H9 (cell line): ENCODE measurements around the gene FSTL4. TPM values are rescaled to one million over a fixed set of nuclear protein-coding genes. Genes with fewer than 3 reads are reported as not detected.

ENCODE experiments used
- DNase-seq: peaks from one replicate; pipeline ENCODE4 v3.0.0-alpha.2; 2017
- H2AFZ ChIP-seq: one replicate; pipeline ENCODE4 v1.6.1; 2013; ENCODE audit warnings: mild to moderate bottlenecking, low read length, control low read depth, moderate library complexity
- H2AK5ac ChIP-seq: 2 replicates; pipeline ENCODE4 v1.6.1; 2013; ENCODE audit warnings: low read length, control low read depth, mixed read lengths; ENCODE audit not compliant: insufficient read length
- H2BK120ac ChIP-seq: one replicate; pipeline ENCODE4 v1.6.1; 2013; ENCODE audit warnings: low read depth, mild to moderate bottlenecking, low read length, control low read depth, inconsistent platforms; ENCODE audit not compliant: poor library complexity, severe bottlenecking
- H2BK12ac ChIP-seq: 2 replicates; pipeline ENCODE4 v1.6.1; 2013; ENCODE audit warnings: low read length, control low read depth, mixed read lengths, low read depth; ENCODE audit not compliant: insufficient read length
- H2BK15ac ChIP-seq: 2 replicates; pipeline ENCODE4 v1.6.1; 2013; ENCODE audit warnings: low read depth, low read length, control low read depth
- H2BK20ac ChIP-seq: one replicate; pipeline ENCODE4 v1.6.1; 2013; ENCODE audit warnings: low read depth, mild to moderate bottlenecking, low read length, control low read depth, inconsistent platforms; ENCODE audit not compliant: poor library complexity, severe bottlenecking
- H2BK5ac ChIP-seq: 2 replicates; pipeline ENCODE4 v1.6.1; 2013; ENCODE audit warnings: low read length, control low read depth, mixed read lengths; ENCODE audit not compliant: insufficient read length
- H3K14ac ChIP-seq: 2 replicates; pipeline ENCODE4 v1.6.1; 2013; ENCODE audit warnings: low read length, control low read depth; ENCODE audit not compliant: insufficient read depth
- H3K18ac ChIP-seq: 2 replicates; pipeline ENCODE4 v1.6.1; 2013; ENCODE audit warnings: low read depth, mild to moderate bottlenecking, mixed read lengths, low read length, control low read depth; ENCODE audit not compliant: insufficient read length
- H3K23ac ChIP-seq: 2 replicates; pipeline ENCODE4 v1.6.1; 2013; ENCODE audit warnings: low read length, control low read depth, mixed read lengths, low read depth; ENCODE audit not compliant: insufficient read length
- H3K23me2 ChIP-seq: 2 replicates; pipeline ENCODE4 v1.6.1; 2013; ENCODE audit warnings: low read depth, mild to moderate bottlenecking, mixed read lengths, low read length, control low read depth; ENCODE audit not compliant: insufficient read length, poor library complexity, severe bottlenecking
- H3K27ac ChIP-seq: 2 replicates; pipeline ENCODE4 v1.5.1; 2013; ENCODE audit warnings: low read length, control low read depth, mixed read lengths, low read depth; ENCODE audit not compliant: insufficient read length
- H3K27me3 ChIP-seq: 2 replicates; pipeline ENCODE4 v1.6.1; 2013; ENCODE audit warnings: low read length, control low read depth, inconsistent platforms; ENCODE audit not compliant: insufficient read depth
- H3K4ac ChIP-seq: 2 replicates; pipeline ENCODE4 v1.6.1; 2013; ENCODE audit warnings: low read depth, mild to moderate bottlenecking, control low read depth, inconsistent platforms, low read length, moderate library complexity
- H3K4me1 ChIP-seq: 2 replicates; pipeline ENCODE4 v1.6.1; 2013; ENCODE audit warnings: low read length, control low read depth, inconsistent platforms; ENCODE audit not compliant: insufficient read depth
- H3K4me2 ChIP-seq: 2 replicates; pipeline ENCODE4 v1.6.1; 2013; ENCODE audit warnings: low read length, control low read depth, mixed read lengths; ENCODE audit not compliant: insufficient read length, insufficient read depth
- H3K56ac ChIP-seq: 2 replicates; pipeline ENCODE4 v1.6.1; 2013; ENCODE audit warnings: low read depth, mild to moderate bottlenecking, mixed read lengths, low read length, control low read depth; ENCODE audit not compliant: insufficient read length
- H3K79me1 ChIP-seq: 2 replicates; pipeline ENCODE4 v1.6.1; 2013; ENCODE audit warnings: low read depth, mild to moderate bottlenecking, moderate library complexity, low read length, control low read depth, inconsistent platforms; ENCODE audit not compliant: insufficient read depth, poor library complexity, severe bottlenecking
- H3K79me2 ChIP-seq: 2 replicates; pipeline ENCODE4 v1.6.1; 2013; ENCODE audit warnings: low read length, control low read depth, inconsistent platforms; ENCODE audit not compliant: insufficient read depth
- H3K9ac ChIP-seq: 2 replicates; pipeline ENCODE4 v1.6.1; 2013; ENCODE audit warnings: low read length, control low read depth, mixed read lengths; ENCODE audit not compliant: insufficient read length; ENCODE audit errors: extremely low read depth
- H3K9me3 ChIP-seq: one replicate; pipeline ENCODE4 v1.6.1; 2013; ENCODE audit warnings: low read depth, low read length, inconsistent platforms; ENCODE audit not compliant: control insufficient read depth
- H3T11ph ChIP-seq: one replicate; pipeline ENCODE4 v1.6.1; 2013; ENCODE audit warnings: mild to moderate bottlenecking, low read length, control low read depth, inconsistent platforms
- H4K20me1 ChIP-seq: one replicate; pipeline ENCODE4 v1.6.1; 2013; ENCODE audit not compliant: control insufficient read depth, insufficient read length, insufficient read depth
- H4K5ac ChIP-seq: 2 replicates; pipeline ENCODE4 v1.6.1; 2013; ENCODE audit warnings: low read depth, mild to moderate bottlenecking, mixed read lengths, low read length, control low read depth; ENCODE audit not compliant: insufficient read length
- H4K8ac ChIP-seq: replicated peaks from 2 replicates; pipeline ENCODE4 v1.6.1; 2013; ENCODE audit warnings: low read length, control low read depth, mixed read lengths, low read depth; ENCODE audit not compliant: insufficient read length
- H4K91ac ChIP-seq: 2 replicates; pipeline ENCODE4 v1.6.1; 2013; ENCODE audit warnings: low read depth, mild to moderate bottlenecking, moderate library complexity, mixed read lengths, low read length, control low read depth; ENCODE audit not compliant: insufficient read length
- H3K27ac Mint-ChIP-seq, 3 experiments: 2 replicates in 2 of 3; 3 replicates in 1 of 3; pipeline ENCODE4 v1.8.0; 2020 to 2021; ENCODE audit warnings: mixed read lengths in 3 of 3, mild to moderate bottlenecking in 1 of 3, moderate library complexity in 1 of 3
- H3K27me3 Mint-ChIP-seq: 2 replicates; pipeline ENCODE4 v1.8.0; 2021; ENCODE audit warnings: low read depth, mild to moderate bottlenecking, moderate library complexity, mixed read lengths
- H3K36me3 Mint-ChIP-seq, 3 experiments: 2 replicates in 2 of 3; 3 replicates in 1 of 3; pipeline ENCODE4 v1.8.0; 2020 to 2021; ENCODE audit warnings: low read depth in 3 of 3, mixed read lengths in 3 of 3; ENCODE audit not compliant: insufficient read depth in 1 of 3
- H3K4me1 Mint-ChIP-seq, 2 experiments: 2 replicates each; pipeline ENCODE4 v1.8.0; 2020; ENCODE audit warnings: mixed read lengths in 2 of 2
- H3K4me3 Mint-ChIP-seq, 2 experiments: 2 replicates in 1 of 2; 3 replicates in 1 of 2; pipeline ENCODE4 v1.8.0; 2020 to 2021; ENCODE audit warnings: mild to moderate bottlenecking in 2 of 2, mixed read lengths in 2 of 2, moderate library complexity in 1 of 2
- H3K9me3 Mint-ChIP-seq, 2 experiments: 2 replicates in 1 of 2; 3 replicates in 1 of 2; pipeline ENCODE4 v1.8.0; 2020; ENCODE audit warnings: mild to moderate bottlenecking in 2 of 2, mixed read lengths in 2 of 2, moderate library complexity in 1 of 2
- WGBS: extraction: QIAGEN DNeasy Blood & Tissue Kit; methylation state at CpG from one replicate; pipeline ENCODE4 v1.1.7; 2013; ENCODE audit warnings: missing lambda C conversion rate, low lambda C conversion rate, mixed read lengths; ENCODE audit not compliant: insufficient read length; ENCODE audit errors: extremely low coverage; 5-methylcytosine and 5-hydroxymethylcytosine counted together
- total RNA-seq: library from RNA; stranded (reverse); gene quantifications from 2 replicates; pipeline ENCODE4 v1.2.1, GENCODE V29; 2021
- TF ChIP-seq, protein P1 (sequence below): fragments of 200-600 bp; sonication (generic); conservative IDR thresholded peaks from 3 replicates; pipeline ENCODE4 v1.8.0; 2021; ENCODE audit warnings: antibody characterized with exemption, mild to moderate bottlenecking

Gene FSTL4
- total RNA-seq, 1 experiment from 2014 or later = 5.7 TPM

DNA sequence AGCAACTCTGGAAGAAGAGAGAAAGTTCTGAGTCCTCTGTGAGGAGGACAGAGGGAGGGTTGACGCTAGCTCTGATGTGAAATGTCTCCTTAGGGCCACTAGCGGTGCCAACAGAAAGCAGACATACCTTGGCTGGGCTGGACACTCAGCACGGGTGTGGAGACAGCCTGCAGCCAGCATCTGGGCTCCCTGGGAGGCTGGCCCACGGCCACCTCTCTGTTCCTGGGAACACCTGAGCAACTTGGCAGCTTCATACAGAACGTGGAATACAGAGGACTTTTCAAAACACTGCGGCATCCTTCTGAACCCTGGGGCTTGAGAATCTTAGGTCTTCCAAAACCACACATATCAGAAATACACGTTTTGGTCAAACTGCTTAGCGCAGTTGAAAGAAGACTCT is 269.1 kb downstream of the FSTL4 start:
- H3K4me3 Mint-ChIP-seq = no peak overlapping the region
- Histone ChIP-seq H3T11ph (no peak overlapping the region), H4K20me1 (no peaks in the 10 kb centered on the region), H3K18ac (no peak overlapping the region), H4K5ac (no peak overlapping the region), H3K79me1 (no peaks in the 10 kb centered on the region), H3K4me2 (no peak overlapping the region), H4K91ac (no peak overlapping the region), H3K4ac (no peak overlapping the region), H3K14ac (no peak overlapping the region), H2AFZ (no peak overlapping the region), H3K23ac (no peak overlapping the region), H3K9ac (no peak overlapping the region), H2BK20ac (no peak overlapping the region), H2BK5ac (no peak overlapping the region), H3K27me3 (no peaks in the 10 kb centered on the region), H2BK120ac (no peak overlapping the region), H3K9me3 (no peaks in the 10 kb centered on the region), H3K4me1 (peaks cover 6% of the 10 kb centered on the region), H3K27ac (no peak overlapping the region), H3K56ac (no peak overlapping the region), H3K79me2 (no peaks in the 10 kb centered on the region), H2BK12ac (no peak overlapping the region), H3K23me2 (no peaks in the 10 kb centered on the region), H2AK5ac (no peak overlapping the region), H2BK15ac (no peak overlapping the region), H4K8ac (no peak overlapping the region)
- H3K9me3 Mint-ChIP-seq = peaks cover 0 to 2% of the 10 kb centered on the region in 2 experiments; a peak in 1 of 5 replicates
- H3K27me3 Mint-ChIP-seq = no peaks in the 10 kb centered on the region; the same call in 1 of the 2 replicates
- no CpG with 5 or more reads among the region's 8 CpGs for WGBS
- no peak overlapping the region for H3K27ac Mint-ChIP-seq
- H3K36me3 Mint-ChIP-seq = no peaks in the 10 kb centered on the region
- H3K4me1 Mint-ChIP-seq = peaks cover 47 to 55% of the 10 kb centered on the region in 2 experiments
- TF ChIP-seq, protein P1, sequence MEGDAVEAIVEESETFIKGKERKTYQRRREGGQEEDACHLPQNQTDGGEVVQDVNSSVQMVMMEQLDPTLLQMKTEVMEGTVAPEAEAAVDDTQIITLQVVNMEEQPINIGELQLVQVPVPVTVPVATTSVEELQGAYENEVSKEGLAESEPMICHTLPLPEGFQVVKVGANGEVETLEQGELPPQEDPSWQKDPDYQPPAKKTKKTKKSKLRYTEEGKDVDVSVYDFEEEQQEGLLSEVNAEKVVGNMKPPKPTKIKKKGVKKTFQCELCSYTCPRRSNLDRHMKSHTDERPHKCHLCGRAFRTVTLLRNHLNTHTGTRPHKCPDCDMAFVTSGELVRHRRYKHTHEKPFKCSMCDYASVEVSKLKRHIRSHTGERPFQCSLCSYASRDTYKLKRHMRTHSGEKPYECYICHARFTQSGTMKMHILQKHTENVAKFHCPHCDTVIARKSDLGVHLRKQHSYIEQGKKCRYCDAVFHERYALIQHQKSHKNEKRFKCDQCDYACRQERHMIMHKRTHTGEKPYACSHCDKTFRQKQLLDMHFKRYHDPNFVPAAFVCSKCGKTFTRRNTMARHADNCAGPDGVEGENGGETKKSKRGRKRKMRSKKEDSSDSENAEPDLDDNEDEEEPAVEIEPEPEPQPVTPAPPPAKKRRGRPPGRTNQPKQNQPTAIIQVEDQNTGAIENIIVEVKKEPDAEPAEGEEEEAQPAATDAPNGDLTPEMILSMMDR = no peak
- no peak for DNase-seq
